ENCODE results near the gene ALB. TPM values are rescaled to one million over a fixed set of nuclear protein-coding genes. Genes with fewer than 3 reads are reported as not detected.

The ALB gene
- total RNA-seq, 1 donor from 2014 or later = 113 TPM

DNA sequence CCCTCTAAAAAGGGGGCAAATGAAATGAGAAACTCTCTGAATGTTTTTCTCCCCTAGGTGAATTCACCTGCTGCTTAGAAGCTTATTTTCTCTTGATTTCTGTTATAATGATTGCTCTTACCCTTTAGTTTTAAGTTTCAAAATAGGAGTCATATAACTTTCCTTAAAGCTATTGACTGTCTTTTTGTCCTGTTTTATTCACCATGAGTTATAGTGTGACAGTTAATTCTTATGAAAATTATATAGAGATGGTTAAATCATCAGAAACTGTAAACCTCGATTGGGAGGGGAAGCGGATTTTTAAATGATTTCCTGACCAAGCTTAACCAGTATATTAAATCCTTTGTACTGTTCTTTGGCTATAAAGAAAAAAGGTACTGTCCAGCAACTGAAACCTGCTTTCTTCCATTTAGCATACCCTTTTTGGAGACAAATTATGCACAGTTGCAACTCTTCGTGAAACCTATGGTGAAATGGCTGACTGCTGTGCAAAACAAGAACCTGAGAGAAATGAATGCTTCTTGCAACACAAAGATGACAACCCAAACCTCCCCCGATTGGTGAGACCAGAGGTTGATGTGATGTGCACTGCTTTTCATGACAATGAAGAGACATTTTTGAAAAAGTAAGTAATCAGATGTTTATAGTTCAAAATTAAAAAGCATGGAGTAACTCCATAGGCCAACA is 4.2 kb downstream of the ALB start:
- DNase-seq (ENCODE audit: extremely low spot score, unreplicated experiment) = no peak
- H3K4me3 Mint-ChIP-seq = no peak overlapping the region
- no peaks in the 10 kb centered on the region for H3K4me1 Mint-ChIP-seq (ENCODE audit: unreplicated experiment)
- H3K27ac Mint-ChIP-seq = no peak overlapping the region
- no peaks in the 10 kb centered on the region for H3K27me3 Mint-ChIP-seq
- TF ChIP-seq, protein P1, sequence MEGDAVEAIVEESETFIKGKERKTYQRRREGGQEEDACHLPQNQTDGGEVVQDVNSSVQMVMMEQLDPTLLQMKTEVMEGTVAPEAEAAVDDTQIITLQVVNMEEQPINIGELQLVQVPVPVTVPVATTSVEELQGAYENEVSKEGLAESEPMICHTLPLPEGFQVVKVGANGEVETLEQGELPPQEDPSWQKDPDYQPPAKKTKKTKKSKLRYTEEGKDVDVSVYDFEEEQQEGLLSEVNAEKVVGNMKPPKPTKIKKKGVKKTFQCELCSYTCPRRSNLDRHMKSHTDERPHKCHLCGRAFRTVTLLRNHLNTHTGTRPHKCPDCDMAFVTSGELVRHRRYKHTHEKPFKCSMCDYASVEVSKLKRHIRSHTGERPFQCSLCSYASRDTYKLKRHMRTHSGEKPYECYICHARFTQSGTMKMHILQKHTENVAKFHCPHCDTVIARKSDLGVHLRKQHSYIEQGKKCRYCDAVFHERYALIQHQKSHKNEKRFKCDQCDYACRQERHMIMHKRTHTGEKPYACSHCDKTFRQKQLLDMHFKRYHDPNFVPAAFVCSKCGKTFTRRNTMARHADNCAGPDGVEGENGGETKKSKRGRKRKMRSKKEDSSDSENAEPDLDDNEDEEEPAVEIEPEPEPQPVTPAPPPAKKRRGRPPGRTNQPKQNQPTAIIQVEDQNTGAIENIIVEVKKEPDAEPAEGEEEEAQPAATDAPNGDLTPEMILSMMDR (conservative IDR thresholded peaks at IDR 0.05) = no peak
- H3K36me3 Mint-ChIP-seq = no peaks in the 10 kb centered on the region
- no peaks in the 10 kb centered on the region for H3K9me3 Mint-ChIP-seq

DNA sequence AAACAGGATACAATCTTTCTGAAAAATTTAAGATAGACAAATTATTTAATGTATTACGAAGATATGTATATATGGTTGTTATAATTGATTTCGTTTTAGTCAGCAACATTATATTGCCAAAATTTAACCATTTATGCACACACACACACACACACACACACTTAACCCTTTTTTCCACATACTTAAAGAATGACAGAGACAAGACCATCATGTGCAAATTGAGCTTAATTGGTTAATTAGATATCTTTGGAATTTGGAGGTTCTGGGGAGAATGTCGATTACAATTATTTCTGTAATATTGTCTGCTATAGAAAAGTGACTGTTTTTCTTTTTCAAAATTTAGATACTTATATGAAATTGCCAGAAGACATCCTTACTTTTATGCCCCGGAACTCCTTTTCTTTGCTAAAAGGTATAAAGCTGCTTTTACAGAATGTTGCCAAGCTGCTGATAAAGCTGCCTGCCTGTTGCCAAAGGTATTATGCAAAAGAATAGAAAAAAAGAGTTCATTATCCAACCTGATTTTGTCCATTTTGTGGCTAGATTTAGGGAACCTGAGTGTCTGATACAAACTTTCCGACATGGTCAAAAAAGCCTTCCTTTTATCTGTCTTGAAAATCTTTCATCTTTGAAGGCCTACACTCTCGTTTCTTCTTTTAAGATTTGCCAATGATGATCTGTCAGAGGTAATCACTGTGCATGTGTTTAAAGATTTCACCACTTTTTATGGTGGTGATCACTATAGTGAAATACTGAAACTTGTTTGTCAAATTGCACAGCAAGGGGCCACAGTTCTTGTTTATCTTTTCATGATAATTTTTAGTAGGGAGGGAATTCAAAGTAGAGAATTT is 5.2 kb downstream of the ALB start:
- Mint-ChIP-seq H3K27me3 (no peaks in the 10 kb centered on the region), H3K9me3 (no peaks in the 10 kb centered on the region), H3K36me3 (no peaks in the 10 kb centered on the region), H3K4me1 (ENCODE audit: unreplicated experiment) (no peaks in the 10 kb centered on the region), H3K27ac (no peak overlapping the region), H3K4me3 (no peak overlapping the region)
- no peak for DNase-seq (ENCODE audit: extremely low spot score, unreplicated experiment)
- TF ChIP-seq, protein P1 (conservative IDR thresholded peaks at IDR 0.05) = no peak

DNA sequence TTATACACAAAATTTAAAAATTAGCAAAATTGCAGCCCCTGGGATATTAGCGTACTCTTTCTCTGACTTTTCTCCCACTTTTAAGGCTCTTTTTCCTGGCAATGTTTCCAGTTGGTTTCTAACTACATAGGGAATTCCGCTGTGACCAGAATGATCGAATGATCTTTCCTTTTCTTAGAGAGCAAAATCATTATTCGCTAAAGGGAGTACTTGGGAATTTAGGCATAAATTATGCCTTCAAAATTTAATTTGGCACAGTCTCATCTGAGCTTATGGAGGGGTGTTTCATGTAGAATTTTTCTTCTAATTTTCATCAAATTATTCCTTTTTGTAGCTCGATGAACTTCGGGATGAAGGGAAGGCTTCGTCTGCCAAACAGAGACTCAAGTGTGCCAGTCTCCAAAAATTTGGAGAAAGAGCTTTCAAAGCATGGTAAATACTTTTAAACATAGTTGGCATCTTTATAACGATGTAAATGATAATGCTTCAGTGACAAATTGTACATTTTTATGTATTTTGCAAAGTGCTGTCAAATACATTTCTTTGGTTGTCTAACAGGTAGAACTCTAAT is 6.0 kb downstream of the ALB start:
- H3K4me3 Mint-ChIP-seq = no peak overlapping the region
- H3K27me3 Mint-ChIP-seq = no peaks in the 10 kb centered on the region
- no peak overlapping the region for H3K27ac Mint-ChIP-seq
- DNase-seq (ENCODE audit: extremely low spot score, unreplicated experiment) = no peak
- no peaks in the 10 kb centered on the region for H3K36me3 Mint-ChIP-seq
- H3K9me3 Mint-ChIP-seq = no peaks in the 10 kb centered on the region
- no peaks in the 10 kb centered on the region for H3K4me1 Mint-ChIP-seq (ENCODE audit: unreplicated experiment)
- TF ChIP-seq, protein P1 (conservative IDR thresholded peaks at IDR 0.05) = no peak

DNA sequence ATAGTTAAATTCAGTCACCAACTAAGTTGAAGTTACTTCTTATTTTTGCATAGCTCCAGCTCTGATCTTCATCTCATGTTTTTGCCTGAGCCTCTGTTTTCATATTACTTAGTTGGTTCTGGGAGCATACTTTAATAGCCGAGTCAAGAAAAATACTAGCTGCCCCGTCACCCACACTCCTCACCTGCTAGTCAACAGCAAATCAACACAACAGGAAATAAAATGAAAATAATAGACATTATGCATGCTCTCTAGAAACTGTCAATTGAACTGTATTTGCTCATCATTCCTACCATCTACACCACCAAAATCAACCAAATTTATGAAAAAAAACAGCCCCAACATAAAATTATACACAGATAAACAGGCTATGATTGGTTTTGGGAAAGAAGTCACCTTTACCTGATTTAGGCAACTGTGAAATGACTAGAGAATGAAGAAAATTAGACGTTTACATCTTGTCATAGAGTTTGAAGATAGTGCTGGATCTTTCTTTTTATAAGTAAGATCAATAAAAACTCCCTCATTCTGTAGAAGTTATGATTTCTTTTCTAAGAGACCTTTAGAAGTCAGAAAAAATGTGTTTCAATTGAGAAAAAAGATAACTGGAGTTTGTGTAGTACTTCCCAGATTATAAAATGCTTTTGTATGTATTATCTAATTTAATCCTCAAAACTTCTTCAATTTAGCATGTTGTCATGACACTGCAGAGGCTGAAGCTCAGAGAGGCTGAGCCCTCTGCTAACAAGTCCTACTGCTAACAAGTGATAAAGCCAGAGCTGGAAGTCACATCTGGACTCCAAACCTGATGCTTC is 7.0 kb downstream of the ALB start:
- H3K4me1 Mint-ChIP-seq (ENCODE audit: unreplicated experiment) = no peaks in the 10 kb centered on the region
- H3K36me3 Mint-ChIP-seq = no peaks in the 10 kb centered on the region
- DNase-seq (ENCODE audit: extremely low spot score, unreplicated experiment) = no peak
- H3K27me3 Mint-ChIP-seq = no peaks in the 10 kb centered on the region
- H3K27ac Mint-ChIP-seq = no peak overlapping the region
- TF ChIP-seq, protein P1 (conservative IDR thresholded peaks at IDR 0.05) = no peak
- H3K9me3 Mint-ChIP-seq = no peaks in the 10 kb centered on the region
- no peak overlapping the region for H3K4me3 Mint-ChIP-seq

DNA sequence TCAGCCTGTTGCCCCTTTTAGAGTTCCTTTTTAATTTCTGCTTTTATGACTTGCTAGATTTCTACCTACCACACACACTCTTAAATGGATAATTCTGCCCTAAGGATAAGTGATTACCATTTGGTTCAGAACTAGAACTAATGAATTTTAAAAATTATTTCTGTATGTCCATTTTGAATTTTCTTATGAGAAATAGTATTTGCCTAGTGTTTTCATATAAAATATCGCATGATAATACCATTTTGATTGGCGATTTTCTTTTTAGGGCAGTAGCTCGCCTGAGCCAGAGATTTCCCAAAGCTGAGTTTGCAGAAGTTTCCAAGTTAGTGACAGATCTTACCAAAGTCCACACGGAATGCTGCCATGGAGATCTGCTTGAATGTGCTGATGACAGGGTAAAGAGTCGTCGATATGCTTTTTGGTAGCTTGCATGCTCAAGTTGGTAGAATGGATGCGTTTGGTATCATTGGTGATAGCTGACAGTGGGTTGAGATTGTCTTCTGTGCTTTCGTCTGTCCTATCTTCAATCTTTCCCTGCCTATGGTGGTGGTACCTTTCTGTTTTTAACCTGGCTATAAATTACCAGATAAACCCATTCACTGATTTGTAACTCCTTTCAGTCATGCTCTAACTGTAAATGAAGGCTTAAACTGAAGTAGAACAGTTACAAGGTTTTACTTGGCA is 7.8 kb downstream of the ALB start:
- Mint-ChIP-seq H3K4me1 (ENCODE audit: unreplicated experiment) (no peaks in the 10 kb centered on the region), H3K9me3 (no peaks in the 10 kb centered on the region), H3K36me3 (no peaks in the 10 kb centered on the region), H3K4me3 (no peak overlapping the region), H3K27me3 (no peaks in the 10 kb centered on the region), H3K27ac (no peak overlapping the region)
- DNase-seq (ENCODE audit: extremely low spot score, unreplicated experiment) = no peak
- TF ChIP-seq, protein P1 (conservative IDR thresholded peaks at IDR 0.05) = no peak

All from type B pancreatic cell (in vitro differentiated cells).